SHP77 treated with DMSO at 0.1 percent for 48 hours (cell line): ENCODE measurements around the gene TCEAL1.
"Not testable (repeated sequence)": the region's sequence is repeated elsewhere in the genome, so short reads cannot be mapped to it uniquely, and the experiment has no call there.

ENCODE experiments used
- DNase-seq: peaks from one replicate; lab custom pipeline; 2025; lab: John Stamatoyannopoulos, UW

Gene TCEAL1

DNA sequence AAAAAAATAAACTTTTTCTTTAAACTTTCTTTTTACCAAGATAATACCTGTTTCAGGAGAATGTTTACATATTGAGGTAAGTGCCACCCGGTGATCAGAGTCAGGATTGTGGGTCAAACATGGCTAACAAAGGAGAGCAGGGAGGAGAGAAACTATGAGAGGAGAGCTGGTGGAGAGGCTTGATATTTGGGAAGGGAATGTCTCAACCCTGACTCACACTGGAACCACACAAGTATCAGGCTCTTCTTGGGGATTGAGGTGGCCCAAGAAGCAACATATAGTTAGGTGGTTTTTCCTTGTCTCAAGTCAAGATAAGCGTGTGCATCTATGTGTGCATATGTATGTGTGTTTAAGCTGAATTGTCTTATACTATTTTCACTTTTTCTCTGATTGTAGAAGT lies 6.7 kb downstream of the TCEAL1 start:
- no peak for DNase-seq

DNA sequence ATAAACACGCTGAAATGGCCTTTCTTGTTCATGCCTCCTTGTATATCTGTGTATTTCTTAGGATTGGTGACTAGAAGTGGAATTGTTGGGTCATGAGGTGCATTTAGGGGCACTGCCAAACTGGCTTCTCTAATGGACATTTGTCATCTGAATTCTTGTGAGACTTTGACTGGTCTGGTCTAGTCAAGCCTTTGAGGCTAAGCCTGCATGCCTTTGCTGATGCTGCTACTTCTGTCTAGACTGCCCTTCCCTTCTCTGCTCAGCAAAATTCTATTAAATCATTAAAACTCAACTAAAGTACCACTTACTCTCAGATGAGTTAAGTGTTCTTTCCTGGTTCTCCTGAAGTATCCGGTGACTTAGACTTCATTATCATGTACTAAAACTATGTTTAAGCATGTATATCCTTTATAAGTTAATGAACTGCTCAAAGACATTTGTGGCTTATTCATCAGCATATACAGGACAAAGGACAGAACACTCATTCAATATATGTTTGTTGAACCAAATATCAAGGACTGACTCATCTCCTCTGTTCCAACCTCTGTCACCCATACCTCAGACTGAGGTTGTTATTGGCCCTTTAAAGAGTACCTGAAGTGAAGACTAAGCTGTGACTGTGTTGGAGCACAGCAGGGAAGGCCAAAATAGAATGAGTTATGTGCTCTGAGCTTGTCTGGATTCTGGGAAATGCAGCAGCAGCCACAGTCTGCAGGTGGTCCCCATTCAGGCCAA lies 9.0 kb downstream of the TCEAL1 start:
- DNase-seq: no peak

DNA sequence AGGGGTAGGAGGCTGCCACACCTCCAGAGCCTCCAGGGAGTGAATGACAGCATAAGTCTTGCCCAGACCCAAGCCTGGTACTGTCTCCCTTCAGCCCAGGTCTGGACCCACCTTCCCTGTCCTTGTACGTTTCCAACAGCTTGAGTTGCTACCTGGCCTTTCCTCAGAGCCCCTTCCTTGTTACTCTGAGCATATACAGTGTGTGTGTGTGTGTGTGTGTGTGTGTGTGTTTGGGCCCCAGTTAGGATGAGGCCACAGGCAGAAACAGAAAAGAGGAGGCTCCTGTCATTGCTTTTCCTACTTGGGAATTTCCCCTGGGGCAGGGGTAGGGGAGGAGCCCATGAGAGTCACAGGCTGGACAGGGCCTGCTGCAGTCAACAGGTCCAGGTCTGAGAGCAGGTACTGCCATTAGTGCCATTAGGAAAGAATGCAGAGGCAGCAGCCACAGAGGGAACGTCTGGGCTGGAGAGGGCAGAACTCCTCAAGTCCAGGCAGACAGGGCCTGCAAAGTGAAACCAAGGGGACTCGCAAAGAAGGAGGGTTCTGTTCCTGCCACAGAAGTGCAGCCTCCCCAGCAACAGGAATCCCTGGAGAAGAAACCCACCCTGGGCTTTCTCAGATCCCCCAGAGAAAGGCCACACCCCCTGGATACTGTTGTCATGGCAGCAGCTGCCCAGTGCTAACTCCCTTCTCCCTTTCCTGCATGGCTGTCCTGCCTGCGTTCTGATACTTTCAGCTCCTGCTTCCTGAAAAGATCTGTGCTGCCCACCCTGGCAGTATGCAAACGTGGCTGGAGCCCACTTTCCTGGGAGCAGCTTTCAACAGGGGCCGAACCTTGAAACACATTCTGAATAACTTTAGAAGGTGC lies 9.9 kb downstream of the TCEAL1 start:
- DNase-seq: not testable (repeated sequence)

DNA sequence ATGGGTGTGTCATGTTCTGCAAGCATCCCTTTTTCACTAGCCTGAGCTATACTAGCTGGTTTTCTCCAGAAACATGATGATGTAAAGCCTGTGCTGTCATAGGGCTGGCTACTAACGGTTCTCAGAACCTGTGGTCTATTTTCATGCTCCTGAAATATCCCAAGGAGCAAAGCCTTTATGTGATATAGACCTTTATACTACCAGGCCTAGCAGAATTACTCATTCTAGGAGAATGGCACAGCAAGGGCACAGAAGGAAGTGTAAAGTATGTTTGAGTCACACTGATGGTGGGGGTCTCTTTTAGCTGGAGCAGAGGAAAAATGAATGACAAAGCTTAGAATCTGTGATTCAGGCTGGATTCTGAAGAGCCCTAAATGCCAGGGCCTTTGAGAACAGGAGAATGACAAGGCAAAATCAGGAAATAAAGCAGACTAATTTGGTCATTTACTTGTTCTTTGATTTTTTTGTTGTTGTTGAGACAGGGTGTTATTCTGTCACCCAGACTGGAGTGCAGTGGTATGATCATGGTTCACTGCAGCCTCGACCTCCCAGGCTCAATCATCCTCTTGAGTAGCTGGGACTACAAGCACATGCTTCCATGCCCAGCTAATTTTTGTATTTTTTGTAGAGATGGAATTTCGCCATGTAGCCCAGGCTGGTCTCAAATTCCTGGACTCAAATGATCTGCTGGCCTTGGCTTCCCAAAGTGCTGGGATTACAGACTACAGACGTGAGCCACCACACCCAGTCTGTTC lies 11.8 kb downstream of the TCEAL1 start:
- DNase-seq: no peak

DNA sequence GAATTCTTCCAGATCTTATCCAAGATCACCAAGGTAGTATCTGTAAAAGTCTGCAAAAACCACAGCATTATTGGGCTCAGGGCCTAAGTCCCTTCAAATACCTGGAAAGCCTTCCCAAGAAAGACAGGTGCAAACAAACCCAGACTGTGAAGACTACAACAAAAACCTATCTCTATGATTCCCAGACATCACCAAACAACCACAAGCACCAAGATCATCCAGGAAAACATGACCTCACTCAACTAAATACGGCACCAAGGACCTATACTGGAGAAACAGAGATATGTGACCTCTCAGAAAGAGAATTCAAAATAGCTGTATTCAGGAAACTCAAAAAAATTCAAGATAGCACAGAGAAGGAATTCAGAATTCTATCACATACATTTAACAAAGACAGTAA lies 15.3 kb downstream of the TCEAL1 start:
- no peak for DNase-seq

DNA sequence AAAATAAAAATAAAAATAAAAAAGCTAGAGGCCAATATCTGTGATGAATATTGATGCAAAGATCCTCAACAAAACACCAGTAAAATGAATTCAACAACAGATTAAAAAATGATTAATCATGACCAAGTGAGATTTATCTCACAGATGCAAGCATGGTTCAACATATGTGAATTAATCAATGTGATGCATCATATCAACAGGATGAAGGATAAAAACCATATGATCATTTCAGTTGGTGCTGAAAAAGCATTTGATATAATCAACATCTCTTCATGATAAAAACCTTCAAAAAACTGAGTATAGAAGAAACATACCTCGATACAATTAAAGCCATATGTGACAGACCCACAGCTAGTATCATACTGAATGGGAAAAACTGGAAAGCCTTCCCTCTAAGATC lies 18.9 kb downstream of the TCEAL1 start:
- DNase-seq: no peak

DNA sequence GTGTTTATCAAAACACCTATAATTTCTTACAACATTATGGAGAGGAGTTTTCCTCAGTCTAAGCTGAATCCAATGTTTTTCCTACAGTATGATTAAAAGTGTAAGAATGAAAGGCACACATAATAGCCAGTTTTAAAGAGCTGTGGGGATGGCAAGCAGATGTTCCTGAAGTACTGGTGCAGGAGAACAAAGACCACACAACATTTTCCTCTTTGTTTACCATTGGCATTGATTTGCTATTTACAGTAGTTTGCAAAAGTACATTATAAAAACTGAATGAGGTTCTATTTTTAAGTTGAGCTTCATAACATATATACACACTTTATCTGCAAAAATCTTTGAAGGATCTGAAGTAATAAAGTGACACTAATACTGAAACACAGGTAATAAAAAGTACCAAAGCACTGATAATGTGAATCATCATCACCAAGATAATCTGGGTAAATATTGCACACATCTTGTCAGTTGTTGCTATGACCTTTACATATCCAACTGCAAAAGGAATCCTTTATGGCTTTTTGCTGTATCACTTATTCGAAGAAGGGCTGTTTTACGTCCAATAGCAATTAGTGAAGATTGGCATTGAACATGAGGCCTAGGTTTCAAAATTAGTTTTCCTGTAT lies 22.5 kb downstream of the TCEAL1 start:
- DNase-seq: no peak

DNA sequence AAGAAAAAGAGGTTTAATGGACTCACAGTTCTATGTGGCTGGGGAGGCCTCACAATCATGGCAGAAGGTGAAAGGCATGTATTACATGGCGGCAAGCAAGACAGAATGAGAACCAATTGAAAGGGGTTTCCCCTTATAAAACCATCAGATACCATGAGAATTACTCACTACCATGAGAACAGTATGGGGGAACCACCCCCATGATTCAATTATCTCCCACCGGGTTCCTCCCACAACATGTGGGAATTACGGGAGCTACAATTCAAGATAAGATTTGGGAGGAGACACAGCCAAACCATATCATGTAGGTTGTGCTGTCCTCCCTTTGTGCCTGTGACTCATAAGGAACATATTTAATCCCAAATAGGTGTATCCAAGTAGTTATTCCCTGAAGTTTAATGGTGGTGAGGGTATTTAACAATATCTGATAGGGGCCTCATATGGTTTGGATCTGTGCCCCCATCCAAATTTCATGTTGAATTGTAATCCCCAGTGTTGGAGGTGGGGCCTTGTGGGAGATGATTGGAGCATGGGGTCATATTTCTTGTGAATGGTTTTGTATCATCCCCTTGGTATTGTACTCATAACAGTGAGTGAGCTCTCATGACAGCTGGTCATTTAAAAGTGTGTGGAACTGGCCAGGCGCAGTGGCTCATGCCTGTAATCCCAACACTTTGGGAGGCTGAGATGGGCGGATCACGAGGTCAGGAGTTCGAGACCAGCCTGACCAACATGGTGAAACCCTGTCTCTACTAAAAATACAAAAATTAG lies 26.6 kb downstream of the TCEAL1 start:
- not testable (repeated sequence) for DNase-seq

DNA sequence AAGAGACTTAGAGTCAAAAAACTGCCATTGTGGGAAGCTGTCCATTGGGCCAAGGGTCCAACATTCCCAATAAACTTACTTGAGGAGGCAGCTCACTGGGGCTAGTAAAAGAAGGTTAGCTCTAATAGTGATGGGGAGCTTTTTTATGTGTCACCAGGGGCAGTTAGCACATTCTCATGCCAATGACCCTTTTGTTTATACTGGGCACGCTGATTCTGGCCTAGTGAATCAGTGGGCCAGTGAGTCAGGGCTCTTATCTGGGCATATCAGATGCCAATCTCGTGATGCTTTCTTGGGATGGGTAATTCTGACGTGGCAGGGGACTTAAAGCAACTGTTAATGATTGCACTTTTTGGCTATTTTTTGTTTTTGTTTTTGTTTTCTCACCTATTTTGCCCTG lies 27.8 kb downstream of the TCEAL1 start:
- DNase-seq: no peak

DNA sequence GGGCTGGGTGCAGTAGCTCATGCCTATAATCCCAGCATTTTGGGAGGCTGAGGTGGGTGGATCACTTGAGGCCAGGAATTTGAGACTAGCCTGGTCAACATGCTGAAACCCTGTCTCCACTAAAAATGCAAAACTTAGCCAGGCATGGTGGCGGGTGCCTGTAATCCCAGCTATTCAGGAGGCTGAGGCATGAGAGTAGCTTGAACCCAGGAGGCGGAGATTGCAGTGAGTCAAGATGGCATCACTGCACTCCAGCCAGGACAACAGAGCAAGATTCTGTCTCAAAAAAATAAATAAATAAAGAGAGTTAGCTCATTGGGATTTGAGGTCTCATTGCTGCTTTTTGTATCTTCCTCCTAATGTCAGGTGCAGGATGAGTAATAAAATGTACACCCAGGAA lies 28.3 kb downstream of the TCEAL1 start:
- not testable (repeated sequence) for DNase-seq

DNA sequence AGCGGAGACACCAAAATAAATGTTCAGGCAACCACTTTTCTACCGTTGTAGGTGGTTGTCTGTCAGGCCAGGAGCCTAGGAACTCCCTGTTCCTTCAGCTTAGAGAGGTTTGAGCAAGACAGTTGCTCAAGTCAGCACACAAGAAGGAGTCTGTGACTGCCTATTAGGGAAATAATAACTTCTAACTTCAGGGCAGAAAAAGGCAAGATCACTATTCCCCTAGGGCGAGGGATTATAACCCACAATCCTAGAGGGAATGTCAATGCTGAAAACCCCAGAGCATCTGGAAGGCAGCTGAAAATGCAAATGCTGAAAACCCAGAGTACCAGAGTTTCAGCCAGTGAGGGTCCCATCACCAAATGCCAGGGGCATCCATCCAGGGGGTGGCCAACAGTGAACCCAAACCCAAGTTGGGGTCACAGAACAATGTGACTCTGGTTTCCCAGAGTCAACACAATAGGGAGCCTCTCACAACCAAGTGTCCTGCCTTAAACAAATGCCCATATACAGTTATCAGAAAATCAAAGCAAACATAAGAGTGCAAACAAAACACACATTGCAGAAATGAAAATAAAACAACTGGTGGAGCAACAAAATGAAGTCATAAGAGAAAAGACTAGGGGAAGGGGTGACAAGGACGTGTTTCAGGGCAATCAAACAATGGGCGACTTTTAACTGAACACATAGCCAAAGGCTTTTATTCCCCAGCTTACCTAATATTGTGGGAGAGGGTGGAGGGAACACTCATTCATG lies 30.1 kb downstream of the TCEAL1 start:
- no peak for DNase-seq

DNA sequence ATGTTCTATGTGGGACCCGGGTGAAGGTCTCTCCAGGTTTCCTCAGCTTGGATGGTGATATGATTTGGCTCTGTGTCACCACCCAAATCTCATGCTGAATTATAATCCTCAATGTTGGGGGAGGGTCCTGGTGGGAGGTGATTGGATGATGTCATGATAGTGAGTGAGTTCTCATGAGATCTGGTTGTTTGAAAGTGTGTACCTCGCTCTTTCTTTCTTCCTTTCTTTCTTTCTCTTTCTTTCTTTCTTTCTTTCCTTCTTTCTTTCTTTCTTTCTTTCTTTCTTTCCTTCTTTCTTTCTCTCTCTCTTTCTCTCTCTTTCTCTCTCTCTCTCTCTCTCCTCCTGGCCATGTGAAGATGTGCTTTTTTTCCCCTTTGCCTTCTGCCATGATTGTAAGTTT lies 30.7 kb downstream of the TCEAL1 start:
- not testable (repeated sequence) for DNase-seq

DNA sequence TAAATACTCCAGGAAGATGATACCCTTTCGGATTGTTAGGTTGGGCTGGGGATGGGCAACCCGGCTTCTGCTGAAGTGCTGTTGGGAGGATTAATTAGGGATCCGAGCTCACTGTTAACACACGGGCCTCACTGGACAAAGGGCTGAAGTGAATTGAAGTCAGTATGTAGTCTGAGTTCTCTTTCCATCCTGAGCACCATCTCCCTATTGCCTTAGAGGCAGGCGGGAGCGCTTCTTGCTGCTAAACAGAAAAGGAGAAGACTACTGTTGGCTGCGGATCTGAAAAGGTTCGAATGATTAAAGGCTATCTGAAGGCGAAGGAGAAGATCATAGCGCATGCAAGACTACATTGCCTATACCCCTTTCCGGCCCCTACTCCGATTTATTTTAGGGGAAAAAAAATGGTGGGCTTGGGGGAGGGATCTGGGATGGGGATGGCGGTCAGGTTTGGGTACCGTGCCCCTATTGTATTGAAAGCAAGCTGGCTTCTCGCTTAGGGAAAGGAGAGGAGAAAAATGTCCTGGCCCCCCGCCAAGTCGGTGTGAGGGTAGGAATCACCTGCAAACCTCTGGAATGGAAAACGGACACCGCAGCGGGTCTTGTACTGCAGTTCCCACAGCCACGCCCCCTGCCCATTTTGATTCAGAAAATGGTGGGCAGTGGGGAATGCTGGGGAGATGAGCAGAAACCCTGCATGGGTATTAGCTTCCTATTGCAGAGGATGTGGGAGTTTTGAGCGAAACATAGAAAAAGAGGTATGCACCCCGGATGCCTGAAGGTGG lies 35.4 kb downstream of the TCEAL1 start:
- DNase-seq: no peak

DNA sequence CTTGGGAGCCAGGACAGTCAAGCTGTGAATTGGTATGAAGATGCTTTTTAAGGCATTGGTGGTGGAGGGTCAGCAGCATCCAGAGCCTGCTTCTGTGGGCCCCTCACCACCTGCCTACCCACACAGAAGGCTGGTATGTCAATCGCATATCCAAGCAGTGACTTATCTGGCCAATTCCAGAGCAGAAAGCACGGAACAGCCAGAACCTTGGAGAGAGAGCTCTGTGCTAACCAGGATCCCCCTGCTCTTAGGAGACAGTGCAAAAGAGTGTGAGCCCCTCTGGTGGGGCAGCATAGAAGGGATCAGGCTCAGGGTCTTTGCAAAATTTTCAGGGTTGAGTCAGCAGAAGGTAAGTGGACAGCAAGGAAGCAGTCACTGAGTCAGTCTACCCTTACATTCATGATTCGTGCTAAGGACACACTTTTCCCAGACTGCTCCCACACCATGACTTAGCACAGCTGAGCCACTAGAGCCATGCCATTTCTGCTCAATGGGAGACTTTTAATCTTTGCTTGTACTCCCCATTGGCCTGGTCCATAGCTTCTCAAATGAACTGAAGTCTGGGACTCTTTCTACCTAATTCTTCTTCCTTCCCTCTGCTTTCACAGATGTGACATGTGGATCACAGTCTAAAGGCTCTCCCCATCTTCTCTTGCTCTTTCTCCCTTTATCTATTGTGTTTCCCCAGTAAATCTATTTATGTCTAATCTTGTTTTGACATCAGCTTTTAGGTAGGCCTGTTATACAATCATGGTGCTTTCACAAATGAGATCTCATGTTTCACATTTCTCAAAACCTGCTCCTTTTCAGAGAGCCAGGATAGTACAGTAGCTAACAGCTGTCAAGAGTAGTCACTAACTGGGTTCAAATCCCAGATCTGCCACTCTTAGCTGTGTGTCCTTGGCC lies 37.7 kb downstream of the TCEAL1 start:
- DNase-seq: no peak

DNA sequence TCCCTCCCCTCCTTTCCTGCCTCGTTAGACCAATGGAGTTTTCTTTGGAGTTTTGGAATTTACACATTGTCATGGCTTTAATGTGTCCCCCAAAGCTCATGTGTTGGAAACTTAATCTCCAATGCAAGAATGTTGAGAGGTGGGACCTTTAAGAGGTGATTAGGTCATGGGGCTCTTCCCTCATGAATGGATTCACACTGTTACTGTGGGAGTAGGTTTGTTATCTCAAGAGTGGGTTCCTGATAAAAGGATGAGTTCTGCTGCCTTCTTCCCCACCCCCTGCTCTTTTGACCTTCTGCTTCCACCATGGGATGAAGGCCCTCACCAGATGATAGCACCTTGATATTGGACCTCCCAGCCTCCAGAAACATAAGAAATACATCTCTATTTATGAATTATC lies 41.0 kb downstream of the TCEAL1 start:
- DNase-seq: no peak

DNA sequence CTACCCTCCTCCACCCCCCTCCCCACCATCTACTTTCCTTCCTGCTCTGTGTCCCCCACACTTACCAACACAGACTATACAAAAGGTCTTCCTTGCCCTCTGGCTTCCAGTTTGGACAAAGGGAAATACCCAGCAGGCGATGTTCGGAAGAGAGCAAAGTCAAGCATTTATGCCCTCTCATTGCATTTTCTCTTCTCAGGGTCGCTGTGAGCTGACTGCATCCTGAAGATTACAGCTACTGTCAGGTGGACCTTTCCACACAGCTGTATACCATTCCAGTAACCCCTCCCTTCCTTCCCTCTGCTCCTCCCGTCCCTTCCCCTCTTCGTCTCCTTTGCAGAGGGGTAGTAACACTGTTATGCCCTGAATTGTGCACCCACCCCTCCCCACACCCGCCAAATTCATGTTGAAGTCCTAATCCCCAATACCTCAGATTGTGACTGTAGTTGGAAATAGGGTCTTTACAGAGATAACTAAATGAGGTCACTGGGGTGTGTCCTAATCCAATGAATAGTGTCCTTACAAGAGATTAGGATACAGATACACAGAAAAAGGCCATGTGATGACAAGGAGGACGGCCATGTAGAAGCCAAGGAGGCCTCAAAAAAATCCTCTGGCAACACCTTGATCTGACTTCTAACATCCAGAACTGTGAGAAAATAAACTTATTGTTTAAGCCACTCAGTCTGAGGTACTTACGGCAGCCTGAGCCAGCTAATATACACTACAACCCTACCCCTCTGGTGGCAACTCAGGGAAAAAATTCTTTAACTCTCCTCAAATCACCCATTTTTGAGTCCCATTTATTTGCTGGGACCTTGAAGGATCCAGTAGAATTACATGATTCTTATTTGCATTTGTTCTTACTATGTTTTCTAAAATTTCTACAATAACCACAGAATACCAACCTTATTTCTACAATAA lies 46.0 kb downstream of the TCEAL1 start:
- DNase-seq: no peak

DNA sequence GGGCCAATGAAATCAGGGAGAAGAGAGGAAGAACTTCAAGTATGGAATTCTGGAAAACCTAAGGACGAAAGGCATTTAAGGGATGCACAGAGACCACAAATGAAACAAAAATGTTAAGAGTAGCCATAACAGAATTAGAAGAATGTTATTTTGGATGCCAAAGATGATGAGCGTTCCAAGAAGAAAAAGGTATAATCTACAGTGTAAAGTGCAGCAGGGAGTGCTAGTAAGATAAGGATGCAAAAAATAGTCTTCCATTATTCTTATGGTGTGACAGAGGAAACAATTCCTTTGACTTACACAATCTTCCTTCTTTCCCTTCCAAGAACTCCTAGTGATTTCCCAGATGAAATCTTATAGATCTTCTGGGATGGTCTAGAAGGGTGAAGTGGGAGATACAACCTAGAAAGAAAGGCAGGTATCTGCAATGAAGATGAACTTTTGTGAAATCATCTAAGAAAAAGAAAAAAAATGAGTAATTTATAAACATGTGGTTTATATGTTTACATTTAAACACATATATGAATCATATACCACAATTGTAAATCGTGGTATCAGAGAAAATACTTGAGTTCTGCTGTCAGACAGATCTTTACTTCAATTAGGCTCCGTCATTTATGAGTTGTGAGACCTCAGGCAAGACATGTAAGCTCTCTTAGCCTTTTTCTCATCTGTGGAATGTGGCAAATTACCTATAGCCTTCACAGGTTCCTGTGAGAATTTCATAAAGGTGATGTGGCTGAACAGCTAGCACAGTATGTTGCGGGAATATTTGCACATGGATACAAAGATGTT lies 49.6 kb downstream of the TCEAL1 start:
- no peak for DNase-seq
